HepG2 (cell line): ENCODE measurements around the gene ASB16. TPM values are rescaled to one million over a fixed set of nuclear protein-coding genes. Genes with fewer than 3 reads are reported as not detected.
A peak's percentile ranks its signal among the peaks of the same experiment; 100 is the strongest.

ENCODE experiments used
- ATAC-seq: fragments of 200-7000 bp; cut with Tn5 transposase; 3 replicates; pipeline ENCODE4 v1.9.1; 2020; ENCODE audit warnings: mild to moderate bottlenecking, moderate library complexity
- BruUV-seq: library from RNA; stranded (reverse); fragments of 400-500 nt; replicated peaks from 2 replicates; lab custom pipeline; 2021; lab: Mats Ljungman, UMichigan
- CTCF ChIA-PET: fragments of 300-600 bp; formaldehyde crosslinking; extraction: SDS; loops from one replicate; lab custom pipeline; 2021; ENCODE audit warnings: low total read pairs, inconsistent platforms, low intra/inter-chr PET ratio; lab: Yijun Ruan, JAX
- POLR2A ChIA-PET: fragments of 350-600 bp; sonication (Branson Sonifier 250); formaldehyde crosslinking; loops from one replicate; lab custom pipeline; 2020; ENCODE audit warnings: antibody characterized with exemption, inconsistent platforms; lab: Yijun Ruan, JAX
- DNase-seq: peaks from one replicate; pipeline ENCODE4 v3.0.0-alpha.2; 2015; ENCODE audit warnings: low spot score
- FAIRE-seq: peaks from 3 replicates; lab custom pipeline; 2011; peaks lifted over from hg19 to GRCh38; lab: Jason Lieb, UNC
- H2AFZ ChIP-seq: one replicate; pipeline ENCODE4 v1.6.1; 2011; ENCODE audit warnings: low read length, inconsistent platforms
- H3K27ac ChIP-seq: fragments of 300-600 bp; 3 replicates; pipeline ENCODE4 v1.8.0; 2011; ENCODE audit warnings: mixed run types, mild to moderate bottlenecking, mixed read lengths, low read length, inconsistent platforms; ENCODE audit not compliant: insufficient read depth; ENCODE audit errors: extremely low read length
- H3K27me3 ChIP-seq, 2 experiments: fragments of 200-600 bp in 1 of 2; 2 replicates in 1 of 2; 3 replicates in 1 of 2; pipeline versions ENCODE4 v1.6.0 to v1.8.0; 2011; ENCODE audit warnings: low read length in 2 of 2, mild to moderate bottlenecking in 2 of 2, moderate library complexity in 2 of 2, inconsistent platforms in 1 of 2; ENCODE audit not compliant: insufficient read depth in 2 of 2, control insufficient read depth in 1 of 2
- H3K36me3 ChIP-seq, 2 experiments: fragments of 200-600 bp in 1 of 2; replicated peaks in 1 of 2; 2 replicates in 1 of 2; 3 replicates in 1 of 2; pipeline versions ENCODE4 v1.5.1 to v1.8.0; 2011; ENCODE audit warnings: low read length in 2 of 2, inconsistent platforms in 1 of 2; ENCODE audit not compliant: insufficient read depth in 2 of 2, control insufficient read depth in 1 of 2
- H3K4me1 ChIP-seq: 2 replicates; pipeline ENCODE4 v1.5.1; 2012; ENCODE audit warnings: low read length, inconsistent platforms; ENCODE audit not compliant: insufficient read depth
- H3K4me2 ChIP-seq: 2 replicates; pipeline ENCODE4 v1.6.0; 2011; ENCODE audit warnings: low read depth, low read length, inconsistent platforms
- H3K4me3 ChIP-seq, 3 experiments: fragments of 200-600 bp in 1 of 3; sonication (generic), shearing (Covaris generic) in 1 of 3; replicated peaks in 1 of 3; 2 replicates each; pipeline ENCODE4 v1.5.1; 2011 to 2016; ENCODE audit warnings: low read length in 3 of 3, inconsistent platforms in 2 of 3, low read depth in 2 of 3, mild to moderate bottlenecking in 2 of 3, control low read depth in 1 of 3, mixed read lengths in 1 of 3; ENCODE audit not compliant: insufficient read depth in 1 of 3
- H3K79me2 ChIP-seq: one replicate; pipeline ENCODE4 v1.6.1; 2011; ENCODE audit warnings: low read length, inconsistent platforms; ENCODE audit not compliant: insufficient read depth
- H3K9ac ChIP-seq: 2 replicates; pipeline ENCODE4 v1.6.0; 2011; ENCODE audit warnings: mild to moderate bottlenecking, low read depth, low read length, inconsistent platforms; ENCODE audit not compliant: insufficient read depth
- H3K9me3 ChIP-seq: 2 replicates; pipeline ENCODE4 v1.5.1; 2012; ENCODE audit warnings: mild to moderate bottlenecking, low read length
- H4K20me1 ChIP-seq: 2 replicates; pipeline ENCODE4 v1.6.0; 2011; ENCODE audit warnings: inconsistent platforms, mild to moderate bottlenecking, low read length, moderate library complexity; ENCODE audit not compliant: insufficient read depth
- AHR ChIP-seq: IDR thresholded peaks from 2 replicates; pipeline ENCODE4 v1.6.1; 2018; ENCODE audit warnings: missing genetic modification reagents, missing compliant biosample characterization
- CENPT ChIP-seq: sonication (generic); formaldehyde crosslinking; IDR thresholded peaks from 2 replicates; pipeline ENCODE4 v1.8.0; 2022; ENCODE audit warnings: low read depth, mild to moderate bottlenecking, moderate library complexity, missing genetic modification reagents
- DPF2 ChIP-seq: sonication (generic); formaldehyde crosslinking; IDR thresholded peaks from 2 replicates; pipeline ENCODE4 v1.4.0; 2020; ENCODE audit warnings: mild to moderate bottlenecking, low read depth, missing genetic modification reagents, borderline replicate concordance
- ESRRA ChIP-seq: sonication (generic); formaldehyde crosslinking; IDR thresholded peaks from 2 replicates; pipeline ENCODE4 v1.5.1; 2020; ENCODE audit warnings: mild to moderate bottlenecking, low read depth, missing genetic modification reagents
- KLF9 ChIP-seq: IDR thresholded peaks from 2 replicates; pipeline ENCODE4 v1.6.1; 2016; ENCODE audit warnings: low read depth
- NCOA1 ChIP-seq: sonication (generic); formaldehyde crosslinking; IDR thresholded peaks from 2 replicates; pipeline ENCODE4 v1.9.0; 2021; ENCODE audit warnings: missing genetic modification reagents
- POLR2G ChIP-seq: fragments of 200-400 bp; formaldehyde crosslinking; IDR thresholded peaks from 2 replicates; pipeline ENCODE4 v1.6.1; 2018; ENCODE audit warnings: mild to moderate bottlenecking, low read depth, low read length, moderate library complexity
- SATB2 ChIP-seq: sonication (generic); formaldehyde crosslinking; IDR thresholded peaks from 2 replicates; pipeline ENCODE4 v1.5.0; 2020; ENCODE audit warnings: missing genetic modification reagents
- SMAD9 ChIP-seq: sonication (generic); formaldehyde crosslinking; IDR thresholded peaks from 2 replicates; pipeline ENCODE4 v1.5.1; 2020; ENCODE audit warnings: mild to moderate bottlenecking, missing genetic modification reagents
- SRY ChIP-seq: sonication (generic); formaldehyde crosslinking; IDR thresholded peaks from 2 replicates; pipeline ENCODE4 v1.8.0; 2022; ENCODE audit warnings: mild to moderate bottlenecking, missing genetic modification reagents
- TBL1XR1 ChIP-seq: fragments of 150-350 bp; IDR thresholded peaks from 2 replicates; pipeline ENCODE4 v1.6.1; 2014; ENCODE audit warnings: borderline replicate concordance, low read length; ENCODE audit not compliant: partially characterized antibody
- TCF7L2 ChIP-seq: IDR thresholded peaks from 2 replicates; pipeline ENCODE4 v1.6.1; 2011; ENCODE audit warnings: mild to moderate bottlenecking, low read depth, low read length, moderate library complexity
- YY1 ChIP-seq: IDR thresholded peaks from 2 replicates; pipeline ENCODE4 v1.6.1; 2011; ENCODE audit warnings: low read length, low read depth, moderate library complexity, mild to moderate bottlenecking; ENCODE audit not compliant: insufficient read depth, insufficient replicate concordance
- ZC3H4 ChIP-seq: sonication (generic); formaldehyde crosslinking; IDR thresholded peaks from 2 replicates; pipeline ENCODE4 v1.4.0; 2020; ENCODE audit warnings: missing genetic modification reagents, borderline replicate concordance
- ZNF235 ChIP-seq: sonication (generic); formaldehyde crosslinking; IDR thresholded peaks from 2 replicates; pipeline ENCODE4 v1.8.1; 2023; ENCODE audit warnings: mild to moderate bottlenecking, missing genetic modification reagents, borderline replicate concordance
- ZNF333 ChIP-seq: sonication (generic); formaldehyde crosslinking; IDR thresholded peaks from 2 replicates; pipeline ENCODE4 v1.4.0; 2020; ENCODE audit warnings: mild to moderate bottlenecking, missing genetic modification reagents, borderline replicate concordance
- ZNF543 ChIP-seq: sonication (generic); formaldehyde crosslinking; IDR thresholded peaks from 2 replicates; pipeline ENCODE4 v1.4.0; 2020; ENCODE audit warnings: mild to moderate bottlenecking, missing genetic modification reagents
- ZNF652 ChIP-seq: IDR thresholded peaks from 2 replicates; pipeline ENCODE4 v1.6.1; 2016; ENCODE audit warnings: low read depth, borderline replicate concordance
- ZNF761 ChIP-seq: sonication (generic); formaldehyde crosslinking; conservative IDR thresholded peaks from 2 replicates; pipeline ENCODE4 v1.4.0; 2020; ENCODE audit warnings: mild to moderate bottlenecking, missing genetic modification reagents
- ZNF850 ChIP-seq: sonication (generic); formaldehyde crosslinking; conservative IDR thresholded peaks from 2 replicates; pipeline ENCODE4 v1.9.0; 2021; ENCODE audit warnings: mild to moderate bottlenecking, missing genetic modification reagents
- WGBS: methylation state at CpG from one replicate; pipeline ENCODE4 v1.1.6; 2017; ENCODE audit warnings: low lambda C conversion rate; 5-methylcytosine and 5-hydroxymethylcytosine counted together
- in situ Hi-C: cut with HindIII; loops from 2 replicates; pipeline ENCODE4 v1.10.0; 2017; ENCODE audit warnings: low pct_unique_long_range_greater_than_20kb; ENCODE audit not compliant: extremely low pct_ligation_motif_present
- intact Hi-C: fragments of 100-400 bp; cut with micrococcal nuclease; formaldehyde crosslinking; loops from one replicate; pipeline ENCODE4 v1.10.0; 2022; ENCODE audit not compliant: unreplicated experiment
- polyA plus RNA-seq, 8 experiments: library from polyadenylated mRNA; depleted of rRNA in 3 of 8; stranded (reverse) in 7 of 8; unstranded in 1 of 8; fragments of >200 nt; fragmentation: Illumina TruSeq in 4 of 8; extraction: Trizol in 4 of 8; gene quantifications; 2 replicates each; pipeline versions ENCODE4 v1.2.1 to v1.2.3, GENCODE V29; 2011 to 2016; ENCODE audit warnings: low read depth in 4 of 8, missing spikeins in 1 of 8, mixed read lengths in 1 of 8; ENCODE audit not compliant: insufficient read depth in 1 of 8
- total RNA-seq, 5 experiments: library from RNA; depleted of rRNA; stranded (reverse); fragments of >200 nt; fragmentation: Illumina TruSeq; extraction: Trizol; gene quantifications; 2 replicates each; pipeline ENCODE4 v1.2.3, GENCODE V29; 2016; ENCODE audit warnings: low read depth in 1 of 5
- TF ChIP-seq, protein P1 (sequence below): sonication (generic); formaldehyde crosslinking; IDR thresholded peaks from 2 replicates; pipeline ENCODE4 v1.8.0; 2022; ENCODE audit warnings: low read depth, missing genetic modification reagents
- TF ChIP-seq, protein P2 (sequence below): sonication (generic); formaldehyde crosslinking; conservative IDR thresholded peaks from 2 replicates; pipeline ENCODE4 v1.5.0; 2020; ENCODE audit warnings: missing genetic modification reagents

Gene ASB16
- total and polyA plus RNA-seq, 2 of the 13 experiments (the other 11 are each of a cell fraction or from before 2014, with no cell fraction given) = 0.07 TPM; not detected in 1

DNA sequence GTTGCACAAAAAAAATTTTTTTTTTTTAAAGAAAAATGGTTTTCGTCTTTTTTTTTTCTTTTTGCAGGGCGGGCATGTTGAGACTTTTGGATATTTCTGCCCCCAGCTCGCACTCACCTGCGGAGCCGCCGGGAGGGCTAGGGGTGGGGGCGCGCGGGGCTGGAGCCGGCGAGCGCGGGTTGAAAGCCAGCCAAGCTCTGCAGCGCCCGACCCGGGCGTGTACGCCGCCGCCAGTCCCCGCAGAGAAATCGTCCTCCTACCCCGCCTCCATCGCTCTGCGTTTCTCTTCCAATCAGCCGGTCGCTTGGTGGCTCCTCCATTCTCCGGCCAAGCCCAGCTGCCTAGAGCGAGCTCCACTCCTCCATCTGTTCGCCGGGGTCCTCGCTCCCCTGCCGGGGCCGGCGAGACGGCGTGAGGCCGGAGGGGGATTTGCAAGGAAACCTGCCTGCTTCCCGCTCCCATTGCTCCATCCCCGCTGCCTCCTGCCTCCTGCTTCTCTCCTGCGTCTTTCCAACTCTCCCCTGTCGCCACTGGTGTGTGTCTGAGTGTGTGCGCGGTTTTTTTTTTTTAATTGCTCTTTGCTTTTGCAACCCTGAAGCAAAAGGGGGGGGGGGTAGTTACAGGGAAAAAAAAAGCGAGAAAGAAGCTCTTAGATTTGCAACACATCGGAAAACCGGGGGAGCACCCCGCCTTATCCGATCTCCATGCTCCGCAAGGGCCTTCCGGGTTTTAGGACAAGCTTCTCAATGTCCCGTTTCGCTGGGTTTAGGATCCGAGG lies 50.8 kb downstream of the ASB16 start:
- Histone ChIP-seq H3K27ac (peak overlapping the region; percentile 89), H3K27me3 (no peaks in the 10 kb centered on the region; a peak in 1 of 5 replicates), H2AFZ (no peak overlapping the region), H4K20me1 (no peaks in the 10 kb centered on the region; the same call in 1 of the 2 replicates), H3K36me3 (peaks cover 3 to 8% of the 10 kb centered on the region in 2 experiments), H3K9ac (peak overlapping the region; percentile 90), H3K4me1 (peaks cover 34% of the 10 kb centered on the region), H3K9me3 (no peaks in the 10 kb centered on the region), H3K4me3 (peak overlapping the region; percentile 81 to 99 (median 88)), H3K79me2 (peaks cover 26% of the 10 kb centered on the region), H3K4me2 (peak overlapping the region; percentile 95)
- ChIA-PET POLR2A (interaction anchor here (0.5 to 3.9 kb wide), 16 partner anchors 11 to 282 kb away, joined by 3 to 25 read pairs (median 4); partner anchors contain the start of genes ATXN7L3, GPATCH8, GRN and LSM12), CTCF (interaction anchor here (0.7 kb wide), 1 partner anchor 53 kb away, joined by 3 read pairs; no protein-coding TSS in a partner anchor)
- WGBS = under 1% methylated on average over 49 of the region's 54 CpGs
- intact Hi-C loops (no loop called here), in situ Hi-C loops (loop anchor here (5.0 kb wide), 1 partner anchor 106 kb away; no protein-coding TSS in a partner anchor)
- BruUV-seq = no TSS peak
- DNase-seq (peak; percentile 78), FAIRE-seq (no peak), ATAC-seq (peak; percentile 64)
- TF ChIP-seq TCF7L2 (no peak), NCOA1 (CRISPR knock-in tag) (no peak; the same call in 1 of the 2 replicates), ZNF761 (no peak), ESRRA (CRISPR knock-in tag) (no peak), ZNF652 (CRISPR knock-in tag) (no peak), YY1 (peak; percentile 73), SATB2 (CRISPR knock-in tag) (no peak), AHR (CRISPR knock-in tag) (no peak), ZNF850 (CRISPR knock-in tag) (no peak), ZNF543 (peak; percentile 24; the same call in 1 of the 2 replicates), POLR2G (peak; percentile 64; the same call in 1 of the 2 replicates), CENPT (no peak), DPF2 (no peak), ZNF235 (CRISPR knock-in tag) (no peak), ZC3H4 (CRISPR knock-in tag) (no peak; the same call in 1 of the 2 replicates), ZNF333 (CRISPR knock-in tag) (no peak; the same call in 1 of the 2 replicates), SRY (CRISPR knock-in tag) (0 out of 2 replicates have a peak, but pooled peaks have one; percentile 21), KLF9 (0 out of 2 replicates have a peak, but pooled peaks have one; percentile 18), TBL1XR1 (no peak), SMAD9 (CRISPR knock-in tag) (no peak)
- TF ChIP-seq, protein P1, sequence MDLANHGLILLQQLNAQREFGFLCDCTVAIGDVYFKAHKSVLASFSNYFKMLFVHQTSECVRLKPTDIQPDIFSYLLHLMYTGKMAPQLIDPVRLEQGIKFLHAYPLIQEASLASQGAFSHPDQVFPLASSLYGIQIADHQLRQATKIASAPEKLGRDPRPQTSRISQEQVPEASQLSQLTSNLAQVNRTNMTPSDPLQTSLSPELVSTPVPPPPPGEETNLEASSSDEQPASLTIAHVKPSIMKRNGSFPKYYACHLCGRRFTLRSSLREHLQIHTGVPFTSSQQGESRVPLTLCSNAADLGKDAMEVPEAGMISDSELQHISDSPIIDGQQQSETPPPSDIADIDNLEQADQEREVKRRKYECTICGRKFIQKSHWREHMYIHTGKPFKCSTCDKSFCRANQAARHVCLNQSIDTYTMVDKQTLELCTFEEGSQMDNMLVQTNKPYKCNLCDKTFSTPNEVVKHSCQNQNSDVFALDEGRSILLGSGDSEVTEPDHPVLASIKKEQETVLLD (CRISPR knock-in tag) = 0 out of 2 replicates have a peak, but pooled peaks have one; percentile 26
- TF ChIP-seq, protein P2, sequence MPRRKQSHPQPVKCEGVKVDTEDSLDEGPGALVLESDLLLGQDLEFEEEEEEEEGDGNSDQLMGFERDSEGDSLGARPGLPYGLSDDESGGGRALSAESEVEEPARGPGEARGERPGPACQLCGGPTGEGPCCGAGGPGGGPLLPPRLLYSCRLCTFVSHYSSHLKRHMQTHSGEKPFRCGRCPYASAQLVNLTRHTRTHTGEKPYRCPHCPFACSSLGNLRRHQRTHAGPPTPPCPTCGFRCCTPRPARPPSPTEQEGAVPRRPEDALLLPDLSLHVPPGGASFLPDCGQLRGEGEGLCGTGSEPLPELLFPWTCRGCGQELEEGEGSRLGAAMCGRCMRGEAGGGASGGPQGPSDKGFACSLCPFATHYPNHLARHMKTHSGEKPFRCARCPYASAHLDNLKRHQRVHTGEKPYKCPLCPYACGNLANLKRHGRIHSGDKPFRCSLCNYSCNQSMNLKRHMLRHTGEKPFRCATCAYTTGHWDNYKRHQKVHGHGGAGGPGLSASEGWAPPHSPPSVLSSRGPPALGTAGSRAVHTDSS = no peak
